ENCODE data around the gene KRT86.
"Not testable (repeated sequence)": the region's sequence is repeated elsewhere in the genome, so short reads cannot be mapped to it uniquely, and the experiment has no call there.

The KRT86 gene

GRCh38 chr12:52341066-52341580 is 66.7 kb downstream of the KRT86 start:
- no peak for DNase-seq

- no peak for DNase-seq
Measured at GRCh38 chr12:52342781-52343490, 68.5 kb downstream of the KRT86 start.

DNA sequence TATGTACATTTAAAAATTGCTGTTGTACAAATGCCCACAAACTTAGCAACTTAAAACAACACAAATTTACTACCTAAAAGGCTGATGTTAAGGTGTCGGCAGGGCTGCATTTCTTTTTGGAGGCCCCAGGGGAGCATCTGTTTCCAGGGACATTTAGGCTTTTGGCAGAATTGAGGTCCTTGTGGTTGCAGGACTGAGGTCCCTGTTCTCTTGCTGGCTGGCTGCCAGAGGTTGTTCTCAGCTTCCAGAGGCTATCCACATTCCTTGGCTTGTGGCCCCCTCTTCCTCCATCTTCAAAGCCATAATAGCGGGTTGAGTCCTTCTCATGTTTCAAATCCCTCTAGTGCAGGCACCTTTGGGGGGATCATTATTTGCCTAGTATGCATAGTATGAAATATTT is 69.1 kb downstream of the KRT86 start:
- no peak for DNase-seq

DNA sequence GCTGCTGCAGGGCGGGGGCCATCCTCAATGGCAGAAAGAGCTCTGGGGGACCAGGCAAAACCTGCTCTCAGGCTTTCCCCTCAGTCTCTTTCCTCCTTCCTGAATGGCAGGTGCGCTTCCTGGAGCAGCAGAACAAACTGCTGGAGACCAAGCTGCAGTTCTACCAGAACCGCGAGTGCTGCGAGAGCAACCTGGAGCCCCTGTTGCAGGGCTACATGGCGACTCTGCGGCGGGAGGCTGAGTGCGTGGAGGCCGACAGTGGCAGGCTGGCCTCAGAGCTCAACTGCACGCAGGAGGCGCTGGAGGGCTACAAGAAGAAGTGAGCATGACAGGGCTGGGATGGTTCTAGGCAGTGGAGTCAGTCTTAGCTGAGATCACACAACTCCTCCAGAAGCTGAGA is 69.7 kb downstream of the KRT86 start:
- DNase-seq = no peak

GRCh38 chr12:52345041-52345440 is 70.6 kb downstream of the KRT86 start:
- not testable (repeated sequence) for DNase-seq

DNA sequence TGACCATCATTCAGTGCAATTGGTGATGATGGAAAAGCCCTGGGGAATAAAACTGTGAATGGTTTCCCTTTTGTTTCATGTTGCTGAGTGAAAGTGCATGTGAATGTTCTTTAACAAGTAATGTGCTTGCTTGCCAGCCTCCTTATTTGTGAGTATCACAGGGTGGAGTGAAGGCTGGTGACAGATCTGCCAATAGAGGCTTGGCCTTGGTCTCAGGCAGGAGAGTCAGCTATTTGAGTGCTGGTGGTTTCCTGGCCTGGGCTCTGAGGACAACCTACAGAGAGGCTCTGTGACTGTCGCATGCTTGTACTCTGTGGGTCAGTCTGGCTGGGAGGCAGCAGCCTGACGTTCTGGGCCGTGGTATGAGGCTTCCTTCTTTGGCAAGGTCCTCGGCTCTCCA is 72.1 kb downstream of the KRT86 start:
- DNase-seq = no peak

DNA sequence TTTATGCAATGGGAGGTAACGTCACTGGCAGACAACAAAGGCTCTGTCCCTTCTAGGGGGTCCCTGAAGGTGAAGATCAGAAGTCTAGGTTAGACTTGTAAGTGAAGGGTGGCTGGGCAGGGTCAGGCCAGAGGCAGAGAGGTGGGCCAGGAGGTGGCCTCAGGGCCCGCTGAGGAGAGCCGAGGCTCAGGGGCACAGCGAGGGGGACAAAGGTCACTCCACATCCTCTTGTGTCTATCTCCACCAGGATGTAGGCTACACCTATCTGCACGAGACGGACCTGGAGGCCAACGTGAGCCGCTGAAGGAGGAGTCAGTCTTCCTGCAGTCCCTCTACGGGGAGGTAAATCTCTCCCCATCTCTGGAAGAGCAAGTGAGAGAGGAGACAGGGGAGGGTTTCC is 72.6 kb downstream of the KRT86 start:
- no peak for DNase-seq

GRCh38 chr12:52347551-52348510 is 73.4 kb downstream of the KRT86 start:
- DNase-seq = no peak

- DNase-seq = no peak
Measured at GRCh38 chr12:52349196-52349595, 74.8 kb downstream of the KRT86 start.

DNA sequence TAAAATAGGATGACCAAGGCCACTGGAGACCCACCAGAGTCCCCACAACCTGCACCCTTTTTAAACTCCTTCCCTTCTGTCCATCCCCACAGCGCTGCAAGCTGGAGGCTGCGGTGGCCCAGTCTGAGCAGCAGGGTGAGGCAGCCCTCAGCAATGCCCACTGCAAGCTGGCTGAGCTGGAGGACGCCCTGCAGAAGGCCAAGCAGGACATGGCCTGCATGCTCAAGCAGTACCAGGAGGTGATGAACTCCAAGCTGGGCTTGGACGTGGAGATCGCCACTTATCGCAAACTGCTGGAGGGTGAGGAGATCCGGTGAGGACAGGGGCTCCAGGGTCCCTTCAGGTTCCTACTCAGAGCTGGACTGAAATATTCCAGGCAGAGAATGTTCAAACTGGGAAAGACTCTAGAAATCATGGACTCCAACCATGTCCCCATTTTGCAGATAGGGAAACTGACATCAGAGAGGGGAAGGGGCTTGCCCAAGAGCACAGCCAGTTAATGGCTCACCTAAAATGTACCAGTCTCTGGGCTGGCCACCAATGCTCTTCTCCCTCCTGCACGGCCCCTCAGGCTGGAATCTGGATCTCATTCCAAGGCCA is 75.7 kb downstream of the KRT86 start:
- no peak for DNase-seq

DNA sequence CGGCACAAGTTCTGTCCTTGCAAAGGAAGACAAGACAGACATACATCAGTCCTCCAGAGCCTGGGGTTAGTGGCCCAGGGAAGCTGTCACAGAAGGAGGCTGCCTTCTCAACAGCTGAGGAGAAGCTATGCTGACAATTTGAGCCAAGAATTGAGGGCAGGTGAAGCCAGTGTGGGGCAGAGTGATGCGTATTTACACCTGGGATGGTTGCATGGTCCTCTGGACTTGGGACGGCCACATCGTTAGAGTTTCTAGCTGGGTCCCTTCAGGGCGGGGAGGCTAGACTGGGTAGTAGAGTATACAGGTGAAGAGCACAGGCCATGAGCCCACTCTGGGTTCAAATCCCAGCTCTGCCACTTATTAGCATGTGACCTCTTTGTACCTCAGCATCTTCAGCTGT is 76.3 kb downstream of the KRT86 start:
- no peak for DNase-seq

DNA sequence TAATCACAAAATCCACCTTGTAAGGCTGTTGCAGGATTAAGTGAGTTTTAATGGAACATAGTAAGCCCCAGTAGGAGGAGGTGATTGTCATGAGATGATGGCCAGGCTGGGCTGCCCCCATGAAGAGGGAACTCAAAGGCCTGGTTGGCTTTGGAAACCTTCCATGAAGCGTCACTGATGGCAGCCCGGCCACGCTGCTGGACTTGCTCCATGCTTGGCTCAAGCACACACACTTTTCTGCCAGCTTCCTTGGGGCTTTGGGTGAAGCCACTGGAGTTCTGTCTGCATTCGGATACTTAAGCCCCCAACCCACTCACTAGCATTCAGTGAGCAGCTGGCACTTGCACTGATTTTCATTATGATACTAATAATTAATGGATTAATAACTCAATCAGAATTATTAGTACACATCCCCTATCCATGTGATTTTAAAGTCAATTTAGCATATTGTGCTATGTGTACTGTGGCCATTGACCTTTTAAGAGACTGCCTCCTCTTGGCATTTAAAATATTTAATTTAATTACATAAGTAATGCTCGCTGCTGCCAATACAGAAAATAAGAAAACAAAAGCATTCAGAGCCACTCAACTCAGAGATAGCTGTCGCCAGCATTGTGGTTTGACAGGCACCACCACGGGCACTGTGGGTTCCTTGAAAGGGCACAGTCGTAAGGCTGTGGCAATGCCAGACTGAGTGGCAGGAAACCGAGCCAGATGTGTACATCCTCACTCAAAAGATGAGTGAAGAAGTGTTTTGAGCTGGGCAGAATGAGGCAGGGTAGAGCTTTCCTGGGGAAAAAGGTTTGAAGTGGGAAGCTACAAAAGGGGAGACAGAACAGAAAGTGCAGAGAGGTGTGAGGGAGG is 77.0 kb downstream of the KRT86 start:
- DNase-seq = no peak

- DNase-seq = no peak
Measured at GRCh38 chr12:52352951-52353350, 78.5 kb downstream of the KRT86 start.

- no peak for DNase-seq
Measured at GRCh38 chr12:52353766-52354165, 79.3 kb downstream of the KRT86 start.

- DNase-seq = no peak
Measured at GRCh38 chr12:52354200-52354599, 79.8 kb downstream of the KRT86 start.

DNA sequence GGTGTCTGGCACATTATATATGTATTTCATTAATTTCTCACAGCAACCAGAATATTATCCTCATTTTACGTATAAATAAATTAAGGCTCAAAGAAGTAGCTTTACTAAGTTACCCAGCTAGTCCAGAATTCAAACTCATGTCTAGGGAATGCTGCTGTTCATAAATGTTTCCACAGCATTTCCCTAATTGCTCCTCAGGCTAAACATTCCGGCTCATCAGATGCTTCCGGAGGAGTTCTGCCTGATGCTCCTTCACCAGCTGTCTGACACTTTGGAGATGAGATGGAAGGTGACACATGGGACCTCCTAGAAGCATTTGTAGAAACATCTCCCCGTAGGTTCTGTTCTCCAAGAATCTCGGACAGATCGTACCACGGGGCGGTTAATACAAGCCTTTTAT is 80.7 kb downstream of the KRT86 start:
- no peak for DNase-seq

- no peak for DNase-seq
Measured at GRCh38 chr12:52356031-52356761, 81.8 kb downstream of the KRT86 start.

GRCh38 chr12:52356762-52357580 is 82.5 kb downstream of the KRT86 start:
- no peak for DNase-seq
